GM19023 (cell line): ENCODE measurements around the gene NINL.

ENCODE experiments used
- ATAC-seq: cut with Tn5 transposase; IDR thresholded peaks from one replicate; pipeline ENCODE4 v1.9.1; 2021; ENCODE audit warnings: mild to moderate bottlenecking, moderate library complexity; ENCODE audit not compliant: unreplicated experiment

The NINL gene

GRCh38 chr20:25535762-25536161 is 49.6 kb downstream of the NINL start:
- ATAC-seq: no peak

- no peak for ATAC-seq
These were observed 50.5 kb downstream of the NINL start for GRCh38 chr20:25534845-25535244.

- no peak for ATAC-seq
These were observed 51.2 kb downstream of the NINL start for GRCh38 chr20:25533920-25534700.

- no peak for ATAC-seq
These were observed 52.4 kb downstream of the NINL start for GRCh38 chr20:25532971-25533391.

GRCh38 chr20:25532015-25532751 is 53.1 kb downstream of the NINL start:
- no peak for ATAC-seq

GRCh38 chr20:25529295-25529951 is 55.9 kb downstream of the NINL start:
- no peak for ATAC-seq

- no peak for ATAC-seq
These were observed 57.4 kb downstream of the NINL start for GRCh38 chr20:25527949-25528348.

- ATAC-seq: no peak
These were observed 58.9 kb downstream of the NINL start for GRCh38 chr20:25526446-25526845.

GRCh38 chr20:25525867-25526266 is 59.5 kb downstream of the NINL start:
- ATAC-seq: no peak

GRCh38 chr20:25525295-25525694 is 60.0 kb downstream of the NINL start:
- ATAC-seq: no peak

GRCh38 chr20:25521382-25521781 is 63.9 kb downstream of the NINL start:
- ATAC-seq: no peak

- no peak for ATAC-seq
These were observed 68.2 kb downstream of the NINL start for GRCh38 chr20:25517124-25517523.

GRCh38 chr20:25514747-25515340 is 70.5 kb downstream of the NINL start:
- ATAC-seq: no peak

- ATAC-seq: no peak
These were observed 71.1 kb downstream of the NINL start for GRCh38 chr20:25514195-25514594.

- ATAC-seq: no peak
These were observed 72.6 kb downstream of the NINL start for GRCh38 chr20:25512709-25513108.

GRCh38 chr20:25511183-25511582 is 74.1 kb downstream of the NINL start:
- ATAC-seq: no peak

- ATAC-seq: no peak
These were observed 74.6 kb downstream of the NINL start for GRCh38 chr20:25510721-25511120.

GRCh38 chr20:25510202-25510601 is 75.1 kb downstream of the NINL start:
- no peak for ATAC-seq

- ATAC-seq: no peak
These were observed 76.2 kb downstream of the NINL start for GRCh38 chr20:25509084-25509483.

- ATAC-seq: no peak
These were observed 77.1 kb downstream of the NINL start for GRCh38 chr20:25508083-25508770.
